Esophagus muscularis mucosa (tissue), 4 donors: ENCODE measurements around the gene WDR48. TPM values are rescaled to one million over a fixed set of nuclear protein-coding genes. Genes with fewer than 3 reads are reported as not detected.

Experiments used
- DNase-seq: peaks from one replicate; pipeline ENCODE4 v3.0.0-alpha.2; 2017; ENCODE audit errors: extremely low spot score
- H3K27ac ChIP-seq, 4 donors: fragments of 200-600 bp; sonication (generic); replicated peaks in 1 of 4; 1 replicate in 3 of 4; 2 replicates in 1 of 4; pipeline ENCODE4 v1.5.1; 2016 to 2019; ENCODE audit warnings: mild to moderate bottlenecking in 1 of 4
- H3K27me3 ChIP-seq, 4 donors: fragments of 200-600 bp; sonication (generic); one replicate each; pipeline versions ENCODE4 v1.5.1 to v1.6.0; 2016 to 2019
- H3K36me3 ChIP-seq, 4 donors: fragments of 200-600 bp; sonication (generic); one replicate each; pipeline ENCODE4 v1.5.1; 2016 to 2019
- H3K4me1 ChIP-seq, 4 donors: fragments of 200-600 bp; sonication (generic); one replicate each; pipeline ENCODE4 v1.5.1; 2016 to 2019
- H3K4me3 ChIP-seq, 4 donors: fragments of 200-600 bp; sonication (generic); 1 replicate in 2 of 4; 2 replicates in 2 of 4; pipeline ENCODE4 v1.5.1; 2016 to 2019; ENCODE audit warnings: mild to moderate bottlenecking in 4 of 4, moderate library complexity in 1 of 4
- H3K9me3 ChIP-seq, 4 donors: fragments of 200-600 bp; sonication (generic); 1 replicate in 3 of 4; 2 replicates in 1 of 4; pipeline ENCODE4 v1.5.1; 2016 to 2019
- CTCF ChIP-seq, 3 experiments: fragments of 200-600 bp in 2 of 3; fragments of 450-650 bp in 1 of 3; sonication (generic) in 2 of 3; IDR thresholded peaks; one replicate each; pipeline ENCODE4 v1.5.1; 2017 to 2019; ENCODE audit warnings: antibody characterized with exemption in 3 of 3, mild to moderate bottlenecking in 2 of 3, moderate library complexity in 1 of 3
- EP300 ChIP-seq: sonication (generic); formaldehyde crosslinking; IDR thresholded peaks from one replicate; pipeline ENCODE4 v1.6.1; 2017; ENCODE audit warnings: antibody characterized with exemption
- POLR2A ChIP-seq: fragments of 450-650 bp; IDR thresholded peaks from one replicate; pipeline ENCODE4 v1.6.1; 2017; ENCODE audit warnings: antibody characterized with exemption, moderate library complexity, mild to moderate bottlenecking, low read depth
- POLR2AphosphoS5 ChIP-seq, 2 donors: sonication (generic); formaldehyde crosslinking; IDR thresholded peaks; one replicate each; pipeline ENCODE4 v1.6.1; 2017; ENCODE audit warnings: antibody characterized with exemption in 2 of 2
- WGBS: methylation state at CpG from one replicate; pipeline ENCODE4 v1.1.5; 2018; 5-methylcytosine and 5-hydroxymethylcytosine counted together
- intact Hi-C: fragments of 100-400 bp; cut with DNase I; formaldehyde crosslinking; loops from one replicate; pipeline ENCODE4 v1.15.1; 2023
- total RNA-seq, 4 donors: library from RNA; depleted of rRNA; stranded (reverse); fragments of >200 nt; gene quantifications; one replicate each; pipeline versions ENCODE4 v1.1.0 to v1.2.1, GENCODE V29; 2016

The WDR48 gene
- total RNA-seq, 4 donors from 2014 or later = 25.9 to 40.0 (median 29.8) TPM

- WGBS = 81% methylated on average over 3 of the region's 3 CpGs
Measured at GRCh38 chr3:39028546-39028945, 23.3 kb upstream of the WDR48 start.

GRCh38 chr3:39029556-39029955, 22.3 kb upstream of the WDR48 start:
- TF ChIP-seq EP300 = no peak
- no peak for TF ChIP-seq POLR2A
- DNase-seq = no peak
- intact Hi-C loops = no loop called here
- Histone ChIP-seq H3K27ac (no peak overlapping the region), H3K27me3 (no peaks in the 10 kb centered on the region), H3K4me1 (no peaks in the 10 kb centered on the region), H3K36me3 (no peaks in the 10 kb centered on the region), H3K4me3 (no peak overlapping the region), H3K9me3 (no peaks in the 10 kb centered on the region)
- WGBS = 84% methylated on average over 1 of the region's 1 CpG

More at GRCh38 chr3:39028546-39028945, 23.3 kb upstream of the WDR48 start:
- Histone ChIP-seq H3K27ac (no peak overlapping the region), H3K36me3 (no peaks in the 10 kb centered on the region), H3K27me3 (no peaks in the 10 kb centered on the region), H3K9me3 (no peaks in the 10 kb centered on the region), H3K4me1 (no peaks in the 10 kb centered on the region), H3K4me3 (no peak overlapping the region)
- intact Hi-C loops = no loop called here
- DNase-seq = no peak
- TF ChIP-seq CTCF (IDR thresholded peaks at IDR 0.05) (no peak), POLR2AphosphoS5 (IDR thresholded peaks at IDR 0.05) (no peak), POLR2A (no peak)

- TF ChIP-seq EP300 = no peak
- no peak for TF ChIP-seq POLR2A
- no peak for TF ChIP-seq CTCF (IDR thresholded peaks at IDR 0.05)
- TF ChIP-seq POLR2AphosphoS5 (IDR thresholded peaks at IDR 0.05) = no peak
- Histone ChIP-seq H3K9me3 (peaks cover 0 to 17% (median 4%) of the 10 kb centered on the region in 4 donors), H3K27ac (no peak overlapping the region), H3K4me1 (no peaks in the 10 kb centered on the region), H3K4me3 (no peak overlapping the region), H3K27me3 (no peaks in the 10 kb centered on the region), H3K36me3 (no peaks in the 10 kb centered on the region)
- intact Hi-C loops = no loop called here
- no peak for DNase-seq
Measured at GRCh38 chr3:39038165-39038564, 13.7 kb upstream of the WDR48 start.

GRCh38 chr3:39050029-39050428, 1.8 kb upstream of the WDR48 start:
- DNase-seq = no peak
- TF ChIP-seq POLR2A (no peak), POLR2AphosphoS5 (IDR thresholded peaks at IDR 0.05) (no peak), CTCF (IDR thresholded peaks at IDR 0.05) (no peak), EP300 (no peak)
- intact Hi-C loops = loop anchor here (5.0 kb wide), 1 partner anchor 57 kb away; the partner anchor contains the start of genes GORASP1 and TTC21A
- Histone ChIP-seq H3K36me3 (no peaks in the 10 kb centered on the region), H3K4me3 (no peak overlapping the region), H3K9me3 (no peaks in the 10 kb centered on the region), H3K27ac (no peak overlapping the region), H3K4me1 (peaks cover 15 to 33% (median 29%) of the 10 kb centered on the region in 4 donors), H3K27me3 (no peaks in the 10 kb centered on the region)

GRCh38 chr3:39052583-39052982, 767 bp downstream of the WDR48 start:
- peak overlapping the region; percentile 88 to 92 (median 89) for H3K27ac ChIP-seq
- DNase-seq = no peak
- intact Hi-C loops = loop anchor here (5.0 kb wide), 1 partner anchor 55 kb away; the partner anchor contains the start of genes GORASP1 and TTC21A
- H3K9me3 ChIP-seq = no peaks in the 10 kb centered on the region
- TF ChIP-seq POLR2AphosphoS5 (IDR thresholded peaks at IDR 0.05) (no peak), POLR2A (no peak), CTCF (IDR thresholded peaks at IDR 0.05) (no peak), EP300 (no peak)
- WGBS = 2% methylated on average over 11 of the region's 11 CpGs
- peak overlapping the region; percentile 93 to 98 (median 96) for H3K4me3 ChIP-seq
- no peaks in the 10 kb centered on the region for H3K36me3 ChIP-seq
- no peaks in the 10 kb centered on the region for H3K27me3 ChIP-seq
- H3K4me1 ChIP-seq = peaks cover 15 to 41% (median 29%) of the 10 kb centered on the region in 4 donors
